Stimulated activated CD8-positive, alpha-beta memory T cell treated with anti-CD3 and anti-CD28 coated beads, Interleukin-4, amount 100 ng/mL, for 48 hours (primary cell): ENCODE data around the gene PRDM15.
A peak's percentile ranks its signal among the peaks of the same experiment; 100 is the strongest.

Experiments used
- DNase-seq: peaks from one replicate; pipeline ENCODE4 v3.0.0-alpha.2; 2020

Gene PRDM15

GRCh38 chr21:41885341-41886024 is 6.3 kb upstream of the PRDM15 start:
- no peak for DNase-seq

GRCh38 chr21:41884501-41885030 is 5.4 kb upstream of the PRDM15 start:
- no peak for DNase-seq

GRCh38 chr21:41883582-41883981 is 4.4 kb upstream of the PRDM15 start:
- DNase-seq: no peak

- DNase-seq: no peak
Observed at GRCh38 chr21:41881051-41881450, 1.9 kb upstream of the PRDM15 start.

- DNase-seq: no peak
Observed at GRCh38 chr21:41880153-41880552, 1.0 kb upstream of the PRDM15 start.

- peak; percentile 82 for DNase-seq
Observed at GRCh38 chr21:41878831-41879189, 334 bp downstream of the PRDM15 start.

- peak; percentile 51 for DNase-seq
Observed at GRCh38 chr21:41877901-41878830, 978 bp downstream of the PRDM15 start.

GRCh38 chr21:41876928-41877652 is 2.1 kb downstream of the PRDM15 start:
- DNase-seq: no peak

- no peak for DNase-seq
Observed at GRCh38 chr21:41876396-41876795, 2.7 kb downstream of the PRDM15 start.

GRCh38 chr21:41875086-41875485 is 4.1 kb downstream of the PRDM15 start:
- DNase-seq: no peak

- DNase-seq: no peak
Observed at GRCh38 chr21:41874611-41875010, 4.5 kb downstream of the PRDM15 start.

- DNase-seq: no peak
Observed at GRCh38 chr21:41873426-41873825, 5.7 kb downstream of the PRDM15 start.

- DNase-seq: no peak
Observed at GRCh38 chr21:41873005-41873404, 6.1 kb downstream of the PRDM15 start.

- no peak for DNase-seq
Observed at GRCh38 chr21:41871293-41872030, 7.7 kb downstream of the PRDM15 start.

- no peak for DNase-seq
Observed at GRCh38 chr21:41869771-41870170, 9.4 kb downstream of the PRDM15 start.

- DNase-seq: no peak
Observed at GRCh38 chr21:41868062-41868710, 11.0 kb downstream of the PRDM15 start.

- no peak for DNase-seq
Observed at GRCh38 chr21:41867313-41867712, 11.8 kb downstream of the PRDM15 start.

- no peak for DNase-seq
Observed at GRCh38 chr21:41866274-41866809, 12.8 kb downstream of the PRDM15 start.

- DNase-seq: no peak
Observed at GRCh38 chr21:41865002-41865777, 14.0 kb downstream of the PRDM15 start.

- DNase-seq: no peak
Observed at GRCh38 chr21:41864311-41865001, 14.7 kb downstream of the PRDM15 start.
